Measurements from ENCODE around the gene MCU.
"Not testable (repeated sequence)": the region's sequence is repeated elsewhere in the genome, so short reads cannot be mapped to it uniquely, and the experiment has no call there.

The MCU gene

DNA sequence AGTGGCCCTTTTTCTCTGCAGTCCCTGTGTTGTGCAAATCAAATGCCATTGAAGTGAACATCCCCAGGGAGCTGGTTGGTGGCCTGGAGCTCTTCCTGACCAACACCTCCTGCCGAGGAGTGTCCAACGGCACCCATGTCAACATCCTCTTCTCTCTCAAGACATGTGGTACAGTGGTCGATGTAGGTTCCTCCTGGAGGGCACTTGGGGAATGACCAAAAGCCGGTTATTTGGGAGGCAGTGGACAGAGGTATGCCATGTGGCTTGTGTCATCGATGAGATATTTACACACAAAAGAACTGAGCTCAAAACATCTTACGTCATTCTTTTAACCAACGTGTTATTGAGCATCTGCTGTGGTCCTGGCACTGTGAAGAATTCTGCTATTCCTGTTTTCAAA, 221.3 kb downstream of the MCU start:
- TF ChIP-seq, protein P1, sequence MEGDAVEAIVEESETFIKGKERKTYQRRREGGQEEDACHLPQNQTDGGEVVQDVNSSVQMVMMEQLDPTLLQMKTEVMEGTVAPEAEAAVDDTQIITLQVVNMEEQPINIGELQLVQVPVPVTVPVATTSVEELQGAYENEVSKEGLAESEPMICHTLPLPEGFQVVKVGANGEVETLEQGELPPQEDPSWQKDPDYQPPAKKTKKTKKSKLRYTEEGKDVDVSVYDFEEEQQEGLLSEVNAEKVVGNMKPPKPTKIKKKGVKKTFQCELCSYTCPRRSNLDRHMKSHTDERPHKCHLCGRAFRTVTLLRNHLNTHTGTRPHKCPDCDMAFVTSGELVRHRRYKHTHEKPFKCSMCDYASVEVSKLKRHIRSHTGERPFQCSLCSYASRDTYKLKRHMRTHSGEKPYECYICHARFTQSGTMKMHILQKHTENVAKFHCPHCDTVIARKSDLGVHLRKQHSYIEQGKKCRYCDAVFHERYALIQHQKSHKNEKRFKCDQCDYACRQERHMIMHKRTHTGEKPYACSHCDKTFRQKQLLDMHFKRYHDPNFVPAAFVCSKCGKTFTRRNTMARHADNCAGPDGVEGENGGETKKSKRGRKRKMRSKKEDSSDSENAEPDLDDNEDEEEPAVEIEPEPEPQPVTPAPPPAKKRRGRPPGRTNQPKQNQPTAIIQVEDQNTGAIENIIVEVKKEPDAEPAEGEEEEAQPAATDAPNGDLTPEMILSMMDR (IDR thresholded peaks at IDR 0.05; ENCODE audit: extremely low read depth, missing control alignments) = no peak
- no peak for DNase-seq (ENCODE audit: low spot score)

- DNase-seq (ENCODE audit: low spot score) = not testable (repeated sequence)
Measured at GRCh38 chr10:72917201-72917600, 225.3 kb downstream of the MCU start.

DNA sequence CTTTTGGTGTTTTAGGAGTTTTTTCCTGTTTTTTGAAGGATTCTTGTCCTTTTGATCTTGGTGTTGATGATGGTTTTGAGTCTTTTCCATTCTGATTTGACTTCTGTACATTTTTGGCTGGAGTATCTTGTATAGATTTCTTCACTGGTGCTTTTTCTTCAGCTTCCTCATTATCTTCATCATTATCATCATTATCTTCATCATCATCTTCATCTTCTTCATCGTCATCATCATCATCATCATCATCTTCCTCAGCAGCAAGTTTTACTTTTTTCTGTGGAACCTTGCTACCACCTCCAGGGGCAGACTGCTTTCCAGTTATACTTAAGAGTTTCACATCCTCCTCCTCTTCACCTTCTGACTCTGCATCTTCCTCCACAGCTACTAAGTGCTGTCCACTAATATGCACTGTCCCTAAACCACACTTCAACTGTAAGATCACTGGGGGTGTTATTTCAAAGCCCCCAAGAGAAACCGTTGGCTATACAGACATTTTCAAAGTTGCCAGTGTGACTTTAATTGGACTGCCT, 225.9 kb downstream of the MCU start:
- DNase-seq (ENCODE audit: low spot score) = not testable (repeated sequence)

DNA sequence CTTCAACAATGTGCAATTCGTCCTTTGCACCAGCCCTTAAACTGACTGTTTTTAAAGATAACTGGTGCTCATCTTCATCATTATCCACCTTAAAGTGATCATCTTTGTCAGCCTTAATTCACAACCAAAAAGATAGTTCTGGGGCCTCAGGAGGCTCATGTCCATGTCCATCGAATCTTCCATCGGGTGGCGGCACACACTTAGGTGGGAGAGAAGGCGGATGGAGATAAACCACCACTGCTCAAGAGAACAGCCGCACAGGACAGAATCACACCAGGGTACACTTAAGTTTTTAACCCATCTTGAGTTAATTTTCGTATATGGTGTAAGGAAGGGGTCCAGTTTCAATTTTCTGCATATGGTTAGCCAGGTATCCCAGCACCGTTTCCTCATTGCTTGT, 226.4 kb downstream of the MCU start:
- no peak for DNase-seq (ENCODE audit: low spot score)
- TF ChIP-seq, protein P1 (IDR thresholded peaks at IDR 0.05; ENCODE audit: extremely low read depth, missing control alignments) = no peak

GRCh38 chr10:72921147-72921683, 229.3 kb downstream of the MCU start:
- not testable (repeated sequence) for DNase-seq (ENCODE audit: low spot score)

GRCh38 chr10:72924351-72924750, 232.4 kb downstream of the MCU start:
- TF ChIP-seq, protein P1 (IDR thresholded peaks at IDR 0.05; ENCODE audit: extremely low read depth, missing control alignments) = no peak

GRCh38 chr10:72925951-72926465, 234.1 kb downstream of the MCU start:
- TF ChIP-seq, protein P1 (IDR thresholded peaks at IDR 0.05; ENCODE audit: extremely low read depth, missing control alignments) = no peak
- DNase-seq (ENCODE audit: low spot score) = no peak

More at GRCh38 chr10:72924351-72924750, 232.4 kb downstream of the MCU start:
- DNase-seq (ENCODE audit: low spot score) = no peak

DNA sequence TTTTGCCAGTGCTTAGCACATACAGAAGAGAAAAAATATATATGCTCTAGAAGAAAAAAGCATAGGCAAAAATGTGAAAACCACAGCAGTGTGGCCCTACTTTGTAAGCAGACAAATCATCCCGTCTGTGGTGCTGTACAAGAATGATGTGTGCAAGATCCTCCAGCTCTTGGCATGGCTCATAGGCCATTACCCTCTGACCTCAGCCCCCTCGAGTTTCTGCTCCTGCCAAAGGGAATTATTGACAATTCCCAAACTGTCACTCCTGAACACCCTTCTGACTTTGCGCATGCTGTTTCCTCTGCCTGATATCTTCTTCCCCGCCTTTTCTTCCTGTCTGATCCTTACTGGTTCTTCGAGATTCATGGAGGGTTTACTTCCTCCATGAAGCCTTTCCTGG, 235.5 kb downstream of the MCU start:
- no peak for DNase-seq (ENCODE audit: low spot score)
- TF ChIP-seq, protein P1 (IDR thresholded peaks at IDR 0.05; ENCODE audit: extremely low read depth, missing control alignments) = no peak

DNA sequence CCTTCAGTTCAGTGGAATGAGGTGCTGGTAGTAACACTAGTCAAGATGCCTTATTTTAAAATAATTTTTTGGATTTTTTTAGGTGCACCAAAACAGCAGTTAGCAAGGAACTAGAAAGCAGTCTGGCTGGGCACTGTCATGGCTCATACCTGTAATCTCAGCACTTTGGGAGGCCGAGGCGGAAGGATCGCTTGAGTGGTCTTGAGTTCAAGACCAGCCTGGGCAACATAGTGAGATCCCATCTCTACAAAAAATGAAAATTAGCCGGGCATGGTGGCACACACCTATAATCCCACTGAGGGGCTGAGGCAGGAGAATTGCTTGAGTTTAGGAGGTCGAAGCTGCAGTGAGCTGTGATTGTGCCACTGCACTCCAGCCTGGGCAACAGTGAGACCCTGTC, 236.9 kb downstream of the MCU start:
- TF ChIP-seq, protein P1 (IDR thresholded peaks at IDR 0.05; ENCODE audit: extremely low read depth, missing control alignments) = no peak
- DNase-seq (ENCODE audit: low spot score) = no peak
